GM12878 (cell line): ENCODE data around the gene SPPL2B. TPM values are rescaled to one million over a fixed set of nuclear protein-coding genes. Genes with fewer than 3 reads are reported as not detected.

Source experiments
- ATAC-seq: fragments of 200-7000 bp; cut with Tn5 transposase; 3 replicates; pipeline ENCODE4 v1.9.1; 2020; ENCODE audit warnings: mild to moderate bottlenecking, moderate library complexity
- BruUV-seq: library from RNA; stranded (reverse); fragments of 400-500 nt; replicated peaks from 2 replicates; lab custom pipeline; 2021; lab: Mats Ljungman, UMichigan
- CTCF ChIA-PET: fragments of 300-600 bp; sonication (Branson Sonifier 250); formaldehyde crosslinking; extraction: SDS; loops from one replicate; lab custom pipeline; 2021; ENCODE audit warnings: inconsistent platforms; lab: Yijun Ruan, JAX
- POLR2A ChIA-PET: fragments of 350-600 bp; formaldehyde crosslinking; extraction: SDS; loops from one replicate; lab custom pipeline; 2021; ENCODE audit warnings: inconsistent platforms; lab: Charles Lee
- RAD21 ChIA-PET: fragments of 300-600 bp; sonication (Branson Sonifier 250); formaldehyde crosslinking; loops from one replicate; lab custom pipeline; 2023; ENCODE audit warnings: antibody characterized with exemption; ENCODE audit not compliant: unreplicated experiment; lab: Charles Lee
- SMC1A ChIA-PET: fragments of 300-600 bp; sonication (Branson Sonifier 250); formaldehyde crosslinking; loops from one replicate; lab custom pipeline; 2023; ENCODE audit not compliant: unreplicated experiment, uncharacterized antibody; lab: Charles Lee
- DNase-seq: peaks from one replicate; pipeline ENCODE4 v3.0.0-alpha.2; 2011; ENCODE audit warnings: low read depth, low spot score
- FAIRE-seq: peaks from 3 replicates; lab custom pipeline; 2011; peaks lifted over from hg19 to GRCh38; lab: Jason Lieb, UNC
- H2AFZ ChIP-seq: 2 replicates; pipeline ENCODE4 v1.6.0; 2011; ENCODE audit warnings: low read depth, low read length, control low read depth; ENCODE audit not compliant: control insufficient read depth
- H3K27ac ChIP-seq: 2 replicates; pipeline ENCODE4 v1.5.1; 2011; ENCODE audit warnings: control low read depth; ENCODE audit not compliant: control insufficient read depth, insufficient read depth
- H3K27me3 ChIP-seq, 2 experiments: replicated peaks in 1 of 2; 2 replicates each; pipeline versions ENCODE4 v1.6.0 to v1.6.1; 2011; ENCODE audit warnings: low read length in 1 of 2; ENCODE audit not compliant: control insufficient read depth in 2 of 2, insufficient read depth in 2 of 2
- H3K36me3 ChIP-seq, 2 experiments: 2 replicates each; pipeline ENCODE4 v1.5.1; 2011; ENCODE audit warnings: low read length in 1 of 2; ENCODE audit not compliant: control insufficient read depth in 2 of 2, insufficient read depth in 2 of 2
- H3K4me1 ChIP-seq: 2 replicates; pipeline ENCODE4 v1.6.1; 2011; ENCODE audit warnings: mild to moderate bottlenecking, low read length, moderate library complexity, mixed read lengths; ENCODE audit not compliant: control insufficient read depth, insufficient read depth
- H3K4me2 ChIP-seq: 2 replicates; pipeline ENCODE4 v1.6.0; 2011; ENCODE audit warnings: control low read depth; ENCODE audit not compliant: control insufficient read depth, insufficient read depth
- H3K4me3 ChIP-seq: fragments of 200-600 bp; sonication (generic); 2 replicates; pipeline ENCODE4 v1.5.1; 2016
- H3K79me2 ChIP-seq: 2 replicates; pipeline ENCODE4 v1.6.0; 2011; ENCODE audit warnings: low read length; ENCODE audit not compliant: control insufficient read depth, insufficient read depth
- H3K9ac ChIP-seq: 2 replicates; pipeline ENCODE4 v1.8.0; 2011; ENCODE audit warnings: low read length, control low read depth, mixed read lengths; ENCODE audit not compliant: control insufficient read depth, insufficient read depth
- H3K9me3 ChIP-seq: replicated peaks from 3 replicates; pipeline ENCODE4 v1.5.1; 2011; ENCODE audit warnings: mild to moderate bottlenecking, low read length; ENCODE audit not compliant: control insufficient read depth, insufficient read depth
- H4K20me1 ChIP-seq: 2 replicates; pipeline ENCODE4 v1.6.0; 2011; ENCODE audit not compliant: control insufficient read depth, insufficient read depth
- ATF3 ChIP-seq: IDR thresholded peaks from 2 replicates; pipeline ENCODE4 v1.6.1; 2011; ENCODE audit warnings: low read depth, mild to moderate bottlenecking, low read length, moderate library complexity, borderline replicate concordance; ENCODE audit errors: extremely low read depth
- EED ChIP-seq: sonication (generic); IDR thresholded peaks from 2 replicates; pipeline ENCODE4 v1.6.1; 2016; ENCODE audit warnings: antibody characterized with exemption, low read depth
- FOXK2 ChIP-seq: fragments of 450-650 bp; IDR thresholded peaks from 2 replicates; pipeline ENCODE4 v1.6.1; 2017; ENCODE audit warnings: mild to moderate bottlenecking, moderate library complexity
- GATAD2B ChIP-seq: fragments of 450-650 bp; conservative IDR thresholded peaks from 2 replicates; pipeline ENCODE4 v1.6.1; 2017; ENCODE audit warnings: low read depth, mild to moderate bottlenecking, moderate library complexity
- IKZF2 ChIP-seq, 2 experiments: fragments of 450-650 bp; IDR thresholded peaks; 2 replicates each; pipeline ENCODE4 v1.6.1; 2017; ENCODE audit warnings: mild to moderate bottlenecking in 2 of 2, moderate library complexity in 2 of 2
- KDM1A ChIP-seq: fragments of 200-600 bp; sonication (generic); IDR thresholded peaks from 2 replicates; pipeline ENCODE4 v1.6.1; 2016; ENCODE audit warnings: borderline replicate concordance
- MXI1 ChIP-seq: fragments of 150-350 bp; IDR thresholded peaks from 2 replicates; pipeline ENCODE4 v1.6.1; 2011; ENCODE audit warnings: low read depth, mild to moderate bottlenecking, inconsistent platforms, low read length, improper control_type of control experiment
- PAX5 ChIP-seq: IDR thresholded peaks from 2 replicates; pipeline ENCODE4 v1.6.1; 2011; ENCODE audit warnings: low read depth, low read length, borderline replicate concordance
- STAT3 ChIP-seq: IDR thresholded peaks from 2 replicates; pipeline ENCODE4 v1.6.1; 2011; ENCODE audit warnings: low read depth, low read length, improper control_type of control experiment
- USF1 ChIP-seq: IDR thresholded peaks from 2 replicates; pipeline ENCODE4 v1.6.1; 2011; ENCODE audit warnings: borderline replicate concordance, low read depth, mild to moderate bottlenecking, moderate library complexity, mixed read lengths, low read length; ENCODE audit not compliant: insufficient read depth; ENCODE audit errors: extremely low read length
- ZBTB33 ChIP-seq: fragments of 450-650 bp; IDR thresholded peaks from 2 replicates; pipeline ENCODE4 v1.6.1; 2017; ENCODE audit warnings: mild to moderate bottlenecking
- WGBS: methylation state at CpG from one replicate; pipeline ENCODE4 v1.1.6; 2016; ENCODE audit warnings: low lambda C conversion rate; ENCODE audit not compliant: insufficient replicate concordance, insufficient coverage; ENCODE audit errors: missing lambda C conversion rate; 5-methylcytosine and 5-hydroxymethylcytosine counted together
- in situ Hi-C: fragments of 300-500 bp; cut with MboI; formaldehyde crosslinking; loops from 9 replicates; pipeline ENCODE4 v1.14.3; 2018; ENCODE audit warnings: mixed read lengths
- intact Hi-C: fragments of 100-400 bp; cut with micrococcal nuclease; formaldehyde crosslinking; loops from one replicate; pipeline ENCODE4 v1.14.2; 2022; ENCODE audit not compliant: unreplicated experiment
- polyA plus RNA-seq, 11 experiments: library from polyadenylated mRNA; depleted of rRNA in 4 of 11; unstranded in 6 of 11; stranded (reverse) in 5 of 11; fragments of >200 nt; fragmentation: Nextera tagmentation in 4 of 11; fragmentation: Illumina TruSeq in 1 of 11; extraction: Ambion mirVana in 4 of 11; extraction: Trizol in 1 of 11; gene quantifications; 1 replicate in 1 of 11; 2 replicates in 10 of 11; pipeline versions ENCODE4 v1.2.1 to v1.2.3, GENCODE V29; 2011 to 2016; ENCODE audit warnings: inconsistent platforms in 2 of 11, missing spikeins in 2 of 11, low read depth in 1 of 11
- total RNA-seq, 4 experiments: library from RNA; depleted of rRNA in 3 of 4; stranded (reverse); fragments of >200 nt in 3 of 4; fragmentation: Illumina TruSeq in 1 of 4; extraction: Trizol in 1 of 4; gene quantifications; 2 replicates each; pipeline versions ENCODE4 v1.2.1 to v1.2.3, GENCODE V29; 2013 to 2021

The SPPL2B gene
- total and polyA plus RNA-seq, 10 of the 15 experiments (the other 5 are each of a cell fraction or from before 2014, with no cell fraction given): 0.29 to 56.5 (median 18.3) TPM

- no peak overlapping the region for H3K9ac ChIP-seq
- CTCF ChIA-PET: interaction anchor here (1.1 to 2.8 kb wide), 2 partner anchors 10 to 79 kb away, joined by 3 to 11 read pairs; partner anchors contain the start of genes LSM7 and SPPL2B
- peaks cover 0 to 4% of the 10 kb centered on the region in 2 experiments; a peak in 2 of 4 replicates for H3K36me3 ChIP-seq
- no peaks in the 10 kb centered on the region for H3K79me2 ChIP-seq
- FAIRE-seq: no peak
- in situ Hi-C loops: loop anchor here (5.0 kb wide), 1 partner anchor 85 kb away; no protein-coding TSS in a partner anchor
- H4K20me1 ChIP-seq: no peaks in the 10 kb centered on the region
- H3K27me3 ChIP-seq: no peaks in the 10 kb centered on the region
- no peak for TF ChIP-seq ZBTB33
- TF ChIP-seq USF1: no peak
- no peak for TF ChIP-seq FOXK2
- no peak for TF ChIP-seq KDM1A
- no peak for TF ChIP-seq IKZF2 (IDR thresholded peaks at IDR 0.05)
- no peak for TF ChIP-seq PAX5
- no peak for TF ChIP-seq STAT3
- TF ChIP-seq MXI1: no peak
- TF ChIP-seq GATAD2B: no peak
- TF ChIP-seq ATF3: no peak
- no peak for TF ChIP-seq EED
- TF ChIP-seq, all 136 proteins: peak for 0
- H3K4me3 ChIP-seq: no peak overlapping the region
- no peak for DNase-seq
- H3K9me3 ChIP-seq: peaks cover 6% of the 10 kb centered on the region; the same call in 1 of the 3 replicates
- no peak for ATAC-seq
- no peak overlapping the region for H2AFZ ChIP-seq
- no TSS peak for BruUV-seq
- intact Hi-C loops: no loop called here
- WGBS: 82% methylated on average over 25 of the region's 25 CpGs
- SMC1A ChIA-PET: interaction anchor here (1.3 kb wide), 1 partner anchor 79 kb away, joined by 3 read pairs; no protein-coding TSS in a partner anchor
- peaks cover 3% of the 10 kb centered on the region; the same call in 1 of the 2 replicates for H3K4me1 ChIP-seq
- no peak overlapping the region for H3K4me2 ChIP-seq
- no peak overlapping the region for H3K27ac ChIP-seq
- POLR2A ChIA-PET: interaction anchor here (1.3 kb wide), 1 partner anchor 8 kb away, joined by 3 read pairs; no protein-coding TSS in a partner anchor
- RAD21 ChIA-PET: no interaction called here
These were observed 10.7 kb upstream of the SPPL2B start for GRCh38 chr19:2317756-2318155.
